NCI-H1105 treated with DMSO at 0.1 percent for 48 hours (cell line): Measurements from ENCODE around the gene RIT2.
"Not testable (repeated sequence)": the region's sequence is repeated elsewhere in the genome, so short reads cannot be mapped to it uniquely, and the experiment has no call there.

Experiments
- DNase-seq: peaks from one replicate; lab custom pipeline; 2025; lab: John Stamatoyannopoulos, UW

Gene RIT2

DNA sequence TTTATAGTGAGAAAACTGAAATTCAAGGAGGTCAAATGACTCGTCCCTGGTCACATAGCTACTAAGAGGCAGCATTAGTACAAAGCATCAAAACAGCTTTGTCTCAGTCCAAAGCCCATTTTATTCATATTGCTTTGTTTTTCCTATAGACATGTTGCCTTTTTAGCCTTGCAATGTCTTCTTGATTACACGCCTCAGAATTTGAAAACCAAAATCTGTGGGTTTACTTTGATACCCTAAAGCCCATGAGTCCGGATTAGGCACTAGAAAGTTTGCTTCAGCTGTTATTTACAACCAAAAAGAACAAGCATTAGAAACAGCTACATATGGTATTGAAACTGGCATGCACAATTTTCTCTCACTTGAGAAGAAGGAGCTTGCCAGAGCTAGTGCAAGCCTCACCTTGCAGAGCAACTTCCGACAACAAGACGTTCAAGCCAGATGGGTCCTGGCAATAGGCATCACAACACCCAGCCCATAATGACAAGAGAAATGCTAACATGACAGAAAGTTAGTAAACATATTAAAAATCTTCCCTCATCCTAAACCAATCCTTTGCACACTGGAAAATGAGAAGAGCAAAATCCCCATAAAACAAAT, 276.8 kb downstream of the RIT2 start:
- no peak for DNase-seq

DNA sequence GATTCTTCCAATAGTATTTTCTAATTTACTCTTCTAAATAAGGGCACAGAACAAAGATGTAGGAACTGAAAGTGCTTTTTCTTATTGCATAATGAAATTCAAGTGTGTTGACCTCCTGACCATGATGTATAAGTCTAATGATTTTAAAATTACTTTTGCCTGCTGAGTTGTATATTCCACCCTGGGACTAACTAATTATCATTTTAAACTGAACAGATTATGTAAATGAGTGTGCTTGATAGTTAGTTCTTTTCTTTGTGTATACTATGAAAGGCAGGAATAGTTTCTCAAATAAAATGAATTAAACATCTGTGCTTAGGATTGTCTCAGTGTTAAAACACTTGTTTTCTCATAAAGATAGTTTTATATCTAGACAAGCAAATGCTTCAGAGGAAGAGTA, 284.5 kb downstream of the RIT2 start:
- DNase-seq, result no peak

DNA sequence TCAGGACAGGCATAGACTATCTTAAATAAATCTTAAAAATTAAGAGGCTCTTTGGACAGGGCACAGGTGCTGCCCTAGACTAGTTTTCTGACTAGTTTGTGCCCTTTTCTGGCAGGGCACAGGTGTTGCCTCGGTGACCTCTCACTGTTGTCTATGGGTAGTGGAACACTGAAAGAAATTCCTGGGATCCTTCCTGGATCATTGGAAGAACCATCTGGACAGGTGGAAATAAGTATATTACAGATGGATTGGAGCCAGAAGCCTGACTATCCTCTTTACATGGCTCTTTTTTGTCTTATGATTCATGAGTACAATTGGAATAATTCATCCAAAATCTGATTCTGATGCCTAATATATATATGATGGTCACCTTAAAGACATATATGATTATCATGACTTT, 286.6 kb downstream of the RIT2 start:
- no peak for DNase-seq

DNA sequence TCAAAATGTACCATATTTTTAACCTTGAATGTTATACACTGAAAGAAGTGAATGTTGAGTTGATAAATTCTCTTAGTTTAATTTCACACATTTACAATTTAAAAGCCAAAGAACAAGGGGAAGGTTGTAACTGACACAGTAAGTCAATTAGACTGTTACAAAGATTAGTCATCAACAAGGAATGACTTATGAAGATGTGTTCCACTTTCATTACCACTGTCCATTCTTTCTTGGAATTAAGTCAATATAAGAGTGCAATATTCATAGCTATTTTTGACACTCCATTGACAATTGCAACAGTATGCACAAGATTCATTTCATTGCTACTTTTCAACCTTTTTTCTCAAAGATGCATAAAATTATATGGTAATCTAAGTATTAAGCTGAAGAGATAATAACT, 291.3 kb downstream of the RIT2 start:
- no peak for DNase-seq

DNA sequence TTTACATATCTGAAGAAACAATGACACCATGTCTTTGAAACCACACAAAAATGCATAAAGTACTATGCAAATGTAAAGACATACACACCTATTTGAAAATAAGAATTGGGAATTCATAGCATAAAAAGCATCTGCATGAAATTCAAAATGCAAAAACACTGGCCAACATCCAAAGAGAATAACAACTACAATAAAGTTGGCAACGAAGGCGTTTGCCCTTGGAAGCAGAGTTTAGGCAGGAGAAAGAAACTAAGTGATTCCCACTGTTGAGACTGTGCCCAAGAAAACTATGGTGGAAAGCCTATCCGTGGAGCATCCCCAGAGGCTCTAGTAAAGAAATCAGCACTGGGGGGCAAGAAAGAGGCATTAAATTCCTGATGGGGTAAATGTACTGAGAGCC, 292.8 kb downstream of the RIT2 start:
- DNase-seq, result no peak

DNA sequence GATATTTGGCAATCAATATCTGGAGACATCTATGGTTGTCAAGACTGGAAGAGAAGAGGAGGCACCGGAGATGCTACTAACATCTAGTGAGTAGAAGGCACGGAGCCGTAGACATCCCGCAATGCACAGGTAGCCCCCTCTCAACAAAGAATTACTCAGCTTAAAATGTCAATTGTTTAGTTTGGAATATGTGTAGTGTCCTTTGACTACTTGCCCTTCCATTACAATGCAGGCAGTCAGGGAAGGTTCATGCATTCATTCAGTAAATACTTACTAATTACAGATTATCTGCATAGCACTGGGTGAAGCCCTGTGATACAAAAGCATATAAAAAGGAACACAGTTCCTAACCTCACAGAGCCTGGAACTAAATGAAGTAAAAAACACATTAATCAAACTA, 294.0 kb downstream of the RIT2 start:
- DNase-seq, result no peak

DNA sequence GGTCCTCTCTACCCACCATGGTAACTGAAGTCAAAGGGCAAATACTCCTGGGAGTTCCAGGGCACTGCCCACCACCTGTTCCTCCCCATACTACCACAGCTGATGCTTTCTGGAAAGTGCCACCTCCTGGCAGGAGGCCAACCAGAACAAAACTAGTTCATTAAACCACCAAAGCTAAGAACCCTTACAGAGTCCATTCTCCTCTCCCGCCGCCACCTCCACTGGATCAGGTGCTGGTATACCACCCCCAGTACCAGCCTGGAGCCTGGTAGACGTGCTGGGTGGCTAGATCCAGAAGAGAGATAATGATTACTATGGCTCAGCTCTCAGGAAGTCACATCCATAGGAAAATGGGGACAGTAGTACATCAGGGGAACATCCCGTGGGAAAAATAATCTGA, 300.9 kb downstream of the RIT2 start:
- DNase-seq, result no peak

DNA sequence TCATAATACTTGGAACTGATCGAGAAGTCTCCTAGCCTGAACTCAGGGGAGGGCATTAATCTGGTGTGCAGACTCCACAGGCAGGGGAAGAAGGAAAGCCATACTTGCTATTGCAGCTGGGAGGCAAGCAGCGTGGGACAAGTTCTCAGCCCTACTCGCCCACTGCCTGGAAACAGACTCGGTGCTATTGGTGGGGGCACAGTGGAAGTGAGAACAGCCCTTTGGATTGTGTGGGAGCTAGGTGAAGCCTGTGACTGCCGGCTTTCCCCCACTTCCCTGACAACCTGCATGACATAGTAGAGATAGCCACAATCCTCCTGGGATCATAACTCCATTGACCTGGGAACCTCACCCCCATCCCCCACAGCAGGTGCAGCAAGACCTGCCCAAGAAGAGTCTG, 301.3 kb downstream of the RIT2 start:
- DNase-seq, result no peak

DNA sequence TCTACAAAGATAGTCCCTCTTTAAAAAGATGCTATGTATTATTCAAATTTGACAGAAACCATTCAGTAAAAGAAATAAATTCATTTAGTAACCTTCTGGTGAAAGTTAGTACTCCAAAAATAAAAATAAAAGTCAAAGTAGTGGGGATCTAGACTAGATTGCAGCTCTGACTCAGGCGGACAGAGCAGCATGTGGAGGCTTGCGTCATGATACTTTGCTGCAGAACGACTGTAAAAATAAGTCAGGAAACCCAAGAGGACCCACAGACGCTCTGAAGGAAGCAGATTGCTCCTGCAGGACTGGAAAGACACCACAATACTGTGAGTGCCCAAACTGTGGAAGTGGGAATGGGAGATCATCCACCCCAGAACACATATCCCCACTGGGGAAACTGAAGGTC, 301.9 kb downstream of the RIT2 start:
- DNase-seq, result no peak

DNA sequence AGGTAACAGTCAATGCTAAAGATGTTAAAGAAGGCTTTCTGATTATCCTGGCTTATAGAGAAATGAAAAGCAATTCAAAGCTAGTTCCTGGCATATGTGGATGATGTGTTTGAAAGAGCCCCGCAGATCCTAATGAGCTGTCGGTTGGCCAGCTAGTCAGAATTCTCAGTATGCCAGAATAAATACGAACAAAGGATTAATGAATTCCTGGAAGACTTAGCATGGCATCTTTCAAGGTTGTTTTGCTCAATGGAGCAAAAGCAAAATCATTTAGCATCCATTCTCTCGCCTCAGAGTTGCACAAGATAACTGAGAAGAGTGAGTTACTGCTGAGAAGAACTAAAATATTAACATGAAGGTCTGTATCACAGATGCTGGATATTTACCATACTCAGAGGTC, 307.6 kb downstream of the RIT2 start:
- no peak for DNase-seq

DNA sequence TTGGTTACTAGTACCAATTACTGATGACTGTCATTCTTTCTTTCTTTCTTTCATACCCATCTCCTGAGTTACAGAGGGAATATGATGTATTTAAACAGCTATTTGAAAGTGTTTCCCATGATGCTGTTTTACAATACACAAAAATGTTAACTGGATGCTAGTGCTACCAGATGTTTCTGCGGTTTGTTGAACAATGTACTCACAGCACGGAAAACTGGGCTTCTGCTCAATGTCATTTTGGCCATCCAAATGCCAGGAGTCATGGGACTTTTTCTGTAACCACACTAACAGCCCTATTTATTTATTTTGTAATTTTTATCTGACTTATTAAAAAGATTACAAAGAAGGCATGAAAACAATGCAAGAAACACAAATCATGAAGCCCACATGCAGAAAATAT, 313.8 kb downstream of the RIT2 start:
- no peak for DNase-seq

DNA sequence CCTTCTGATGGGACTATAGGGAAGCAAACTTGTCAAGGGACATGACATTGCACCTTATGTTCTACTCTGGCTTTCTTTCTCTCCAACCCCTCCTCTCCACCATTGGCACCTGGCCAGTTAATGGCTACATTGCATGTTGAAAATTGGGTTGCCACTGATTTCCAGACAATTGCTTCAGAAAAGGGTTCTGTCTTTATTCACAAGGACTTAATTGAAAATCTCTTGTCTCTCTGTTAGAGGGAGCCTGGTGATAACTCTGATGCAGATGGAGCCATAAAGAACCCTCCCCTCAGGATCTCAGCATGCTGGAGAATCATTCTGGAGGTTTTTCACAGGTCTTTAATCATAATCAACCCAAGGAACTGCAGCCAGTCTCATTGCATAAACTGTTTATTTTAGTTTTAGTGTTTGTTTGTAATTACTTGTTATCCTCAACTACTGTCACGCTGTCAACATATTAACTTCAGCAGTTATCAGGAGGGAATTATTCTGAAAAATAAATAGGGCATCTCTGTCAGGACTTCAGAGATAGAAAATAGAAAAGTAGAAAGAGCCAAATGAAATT, 316.8 kb downstream of the RIT2 start:
- DNase-seq, result peak; percentile 36

DNA sequence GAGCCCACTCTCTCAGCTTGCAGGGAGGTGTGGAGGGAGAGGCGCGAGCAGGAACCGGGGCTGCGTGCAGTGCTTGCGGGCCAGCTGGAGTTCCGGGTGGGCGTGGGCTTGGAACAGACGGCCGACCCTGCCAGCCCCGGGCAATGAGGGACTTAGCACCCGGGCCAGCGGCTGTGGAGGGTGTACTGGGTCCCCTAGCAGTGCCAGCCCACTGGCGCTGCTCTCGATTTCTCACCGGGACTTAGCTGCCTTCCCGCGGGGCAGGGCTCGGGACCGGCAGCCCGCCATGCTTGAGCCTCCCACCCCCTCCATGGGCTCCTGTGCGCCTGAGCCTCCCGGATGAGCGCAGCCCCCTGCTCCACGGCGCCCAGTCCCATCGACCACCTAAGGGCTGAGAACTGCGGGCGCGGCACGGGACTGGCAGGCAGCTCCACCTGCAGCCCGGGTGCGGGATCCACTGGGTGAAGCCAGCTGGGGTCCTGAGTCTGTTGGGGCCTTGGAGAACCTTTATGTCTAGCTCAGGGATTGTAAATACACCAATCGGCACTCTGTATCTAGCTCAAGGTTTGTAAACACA, 320.2 kb downstream of the RIT2 start:
- not testable (repeated sequence) for DNase-seq

DNA sequence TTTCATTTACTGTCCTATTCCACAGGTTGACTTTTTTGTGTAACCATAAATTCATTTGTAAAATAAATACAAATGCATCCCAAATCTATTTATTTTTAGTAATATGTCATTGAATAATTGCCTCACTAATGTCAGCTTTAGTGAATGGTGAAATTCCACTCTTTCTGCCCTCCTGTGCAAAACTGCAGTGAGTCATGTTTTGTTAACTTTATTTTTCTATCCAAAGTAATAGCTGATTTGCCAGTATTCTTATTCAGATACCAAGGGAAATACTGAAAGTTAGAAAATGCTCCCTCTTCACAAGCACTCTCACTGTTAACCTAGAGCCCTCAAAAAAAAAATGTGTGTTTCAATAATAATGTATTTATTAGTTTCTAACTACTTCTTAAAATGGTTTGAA, 322.8 kb downstream of the RIT2 start:
- DNase-seq, result no peak

DNA sequence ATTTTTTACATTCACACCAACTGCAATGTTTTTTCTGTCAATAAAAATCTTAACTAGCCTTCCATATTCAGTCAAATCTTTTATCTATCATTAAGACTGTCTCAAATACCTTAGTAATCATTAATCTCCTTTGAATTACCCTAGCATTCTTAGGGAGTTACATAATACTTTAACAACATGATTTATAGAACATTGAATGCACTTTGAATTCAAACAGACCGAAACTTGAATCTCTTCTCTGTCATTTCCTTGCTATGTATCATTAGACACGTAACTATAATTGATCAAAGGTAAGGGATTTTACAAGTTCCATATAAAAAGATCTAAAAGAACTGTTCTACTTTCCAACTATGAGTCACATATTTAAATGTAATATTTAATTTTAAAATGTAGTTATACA, 330.9 kb downstream of the RIT2 start:
- no peak for DNase-seq

DNA sequence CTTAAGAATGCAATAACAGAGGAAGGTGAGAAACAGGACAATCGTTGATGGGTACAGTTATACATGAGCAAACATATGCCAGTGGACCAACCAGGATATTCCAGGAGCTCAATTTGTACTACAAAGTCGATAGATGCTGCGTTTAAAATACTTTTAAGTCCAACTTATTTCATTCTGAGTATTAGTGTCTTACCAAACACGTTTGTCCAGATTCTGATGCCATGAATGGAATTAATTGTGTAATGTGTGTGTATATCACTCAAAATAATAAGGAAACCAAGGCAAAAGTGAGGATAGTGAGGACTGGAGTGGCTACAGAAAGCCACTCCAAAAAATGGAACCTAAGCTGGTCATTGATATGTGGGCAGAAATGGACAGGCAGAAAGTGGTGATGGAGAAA, 332.6 kb downstream of the RIT2 start:
- no peak for DNase-seq

DNA sequence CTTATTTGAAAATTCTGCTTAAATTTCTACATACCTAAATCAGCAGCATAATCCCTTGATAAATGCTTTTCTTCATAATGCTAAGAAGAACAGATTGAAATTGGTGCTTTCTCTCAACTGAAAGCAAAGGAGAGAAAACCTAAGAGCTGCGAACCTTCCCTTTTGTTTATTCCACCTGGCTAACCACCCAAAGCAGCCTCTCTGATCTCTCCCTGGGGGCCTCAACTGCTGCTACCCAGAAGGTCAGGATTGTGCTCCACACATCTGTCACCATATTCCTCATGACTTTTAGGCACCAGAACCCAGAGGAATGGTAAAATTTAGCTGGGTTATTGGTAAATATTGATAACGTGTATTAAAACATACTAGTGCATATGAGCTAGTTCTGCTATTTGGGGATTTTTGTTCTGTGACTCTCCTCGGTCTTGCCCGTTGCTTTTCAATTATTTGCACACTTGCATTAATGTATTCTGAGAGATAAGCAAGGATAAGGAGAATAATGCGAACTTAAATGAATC, 334.1 kb downstream of the RIT2 start:
- no peak for DNase-seq

DNA sequence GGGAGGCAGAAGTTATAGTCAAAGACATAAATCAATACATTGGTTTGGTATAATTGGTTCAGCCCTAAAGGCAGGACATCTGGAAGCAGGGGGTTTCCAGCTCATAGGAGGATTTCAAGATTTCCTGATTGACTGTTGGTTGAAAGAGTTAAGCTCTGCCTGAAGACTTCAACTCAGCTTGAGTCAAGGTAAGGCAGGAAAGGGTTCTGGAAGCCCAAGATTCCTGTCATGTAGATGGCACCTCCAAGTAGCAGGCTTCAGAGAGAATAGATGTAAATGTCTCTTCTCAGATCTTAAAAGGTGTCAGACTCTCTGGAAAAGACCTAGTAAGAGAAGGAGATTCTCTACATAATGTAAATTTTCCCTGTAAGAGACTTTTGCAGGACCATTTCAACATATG, 335.3 kb downstream of the RIT2 start:
- no peak for DNase-seq

DNA sequence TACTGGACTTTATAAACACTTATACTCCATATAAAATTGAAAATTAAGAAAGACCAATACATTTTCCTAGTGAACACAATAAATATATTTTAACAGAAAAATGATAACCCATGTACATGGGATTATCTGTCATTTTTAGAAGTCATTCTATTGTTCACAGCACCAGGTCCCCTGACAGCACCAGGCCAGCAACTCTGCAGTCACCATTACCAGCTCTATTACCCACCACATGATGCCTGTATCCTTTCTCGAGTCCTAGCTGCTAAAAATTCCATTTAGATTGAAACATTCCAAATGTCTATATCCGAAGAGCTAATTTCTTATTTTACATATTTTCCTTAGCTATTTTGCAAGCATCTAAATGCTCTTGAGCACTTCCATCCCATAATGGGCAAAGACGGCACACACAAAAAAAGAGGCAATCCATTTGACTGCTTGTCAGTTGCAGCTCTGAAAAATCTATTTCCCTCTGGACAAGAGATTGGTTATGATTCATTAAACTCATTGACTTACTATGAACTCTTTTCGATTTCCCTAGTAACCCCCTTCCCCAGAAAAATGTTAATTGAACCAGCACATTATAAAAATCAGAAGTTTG, 336.9 kb downstream of the RIT2 start:
- no peak for DNase-seq

DNA sequence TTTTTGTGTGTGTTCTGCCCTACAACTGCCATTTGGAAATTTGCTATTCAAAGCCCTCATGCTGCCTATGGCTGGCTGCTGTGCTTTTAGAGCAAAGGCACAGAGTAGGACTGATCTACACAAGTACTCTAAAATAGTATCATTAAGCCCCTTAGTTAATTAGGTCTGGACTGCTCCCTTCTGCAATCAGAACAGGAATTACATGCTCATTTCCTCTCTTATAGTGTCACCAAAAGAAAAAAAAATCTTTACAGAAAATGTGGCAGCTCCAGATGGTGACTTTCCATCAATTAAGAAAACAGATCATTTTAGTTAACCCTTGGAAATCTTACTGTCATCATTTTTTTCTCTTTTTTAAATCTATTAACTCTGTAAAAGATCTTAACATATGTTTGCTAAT, 337.5 kb downstream of the RIT2 start:
- DNase-seq, result no peak

DNA sequence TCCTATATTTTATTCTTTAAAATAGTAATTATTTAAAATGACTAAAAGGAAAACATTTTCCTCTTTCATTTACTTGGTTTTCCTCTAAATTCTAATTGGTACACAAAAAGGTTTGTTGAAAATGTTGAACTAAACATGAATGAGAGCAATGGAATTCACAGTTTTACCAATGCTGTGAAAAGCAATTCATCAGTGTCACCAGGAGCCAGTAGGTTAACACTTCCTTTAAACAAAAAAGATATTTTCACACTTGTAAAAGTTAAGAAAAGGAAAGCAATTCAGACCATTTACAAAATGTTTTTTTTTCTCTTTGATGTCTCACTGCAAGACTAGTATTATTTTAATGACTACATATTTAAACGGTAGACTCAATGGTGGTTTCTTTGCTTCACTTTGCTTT, 341.6 kb downstream of the RIT2 start:
- no peak for DNase-seq

DNA sequence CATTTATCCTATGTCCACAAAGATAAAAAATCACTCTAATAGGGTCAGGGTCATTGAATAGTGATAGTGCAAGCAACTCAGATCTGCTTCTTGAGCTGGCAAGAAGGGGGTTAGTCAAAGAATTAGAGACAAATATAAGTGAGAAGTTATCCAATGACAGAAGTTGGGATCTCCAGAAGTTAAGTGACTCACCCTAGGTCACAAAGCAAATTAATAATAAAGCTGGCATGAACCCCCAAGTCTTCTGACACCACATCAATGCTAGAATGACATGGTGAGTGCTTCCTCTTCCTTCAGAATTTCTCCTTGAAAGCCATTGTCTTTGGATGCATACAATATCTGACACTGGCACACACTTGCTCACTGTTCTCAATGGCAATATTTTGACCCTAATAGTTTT, 343.5 kb downstream of the RIT2 start:
- DNase-seq, result no peak

DNA sequence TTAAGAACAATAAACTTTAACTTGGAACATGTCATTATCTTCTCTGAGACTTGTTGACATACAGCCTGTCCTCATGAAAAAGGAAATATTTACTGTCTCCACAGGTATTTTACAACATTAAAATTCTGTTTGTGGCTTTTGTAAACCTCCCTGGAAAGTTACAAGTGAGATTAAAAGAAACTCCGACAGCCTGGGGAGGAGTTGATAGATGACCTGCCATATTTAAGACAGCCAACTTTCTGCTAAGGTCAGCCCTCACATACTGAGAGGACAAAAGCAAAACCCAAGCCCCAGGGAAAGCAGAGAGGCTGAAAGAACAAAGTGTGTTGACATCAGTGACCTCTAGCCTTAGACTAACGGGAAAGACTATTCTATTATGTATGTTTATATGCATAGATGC, 350.2 kb downstream of the RIT2 start:
- no peak for DNase-seq

DNA sequence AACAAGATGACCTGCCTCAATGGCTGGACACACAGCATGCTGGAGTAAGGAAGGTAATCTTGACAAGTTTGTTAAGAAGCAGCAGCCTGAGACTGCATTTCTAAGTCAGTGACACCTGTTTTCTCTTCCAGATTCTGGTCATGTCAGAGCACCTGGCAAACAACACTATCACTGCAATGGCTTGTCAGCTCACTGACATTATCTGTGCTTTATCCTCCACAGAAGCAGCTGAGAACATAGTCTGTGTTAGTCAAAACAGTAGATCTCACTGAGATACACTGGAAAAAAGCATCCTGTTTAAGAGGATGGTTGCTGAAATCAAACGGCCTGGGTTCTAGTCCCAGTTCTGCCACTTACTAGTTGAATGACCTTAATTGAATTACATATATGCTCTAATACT, 355.2 kb downstream of the RIT2 start:
- DNase-seq, result no peak
